Measurements from ENCODE around the gene ST6GAL1.

- TF ChIP-seq, protein P1, sequence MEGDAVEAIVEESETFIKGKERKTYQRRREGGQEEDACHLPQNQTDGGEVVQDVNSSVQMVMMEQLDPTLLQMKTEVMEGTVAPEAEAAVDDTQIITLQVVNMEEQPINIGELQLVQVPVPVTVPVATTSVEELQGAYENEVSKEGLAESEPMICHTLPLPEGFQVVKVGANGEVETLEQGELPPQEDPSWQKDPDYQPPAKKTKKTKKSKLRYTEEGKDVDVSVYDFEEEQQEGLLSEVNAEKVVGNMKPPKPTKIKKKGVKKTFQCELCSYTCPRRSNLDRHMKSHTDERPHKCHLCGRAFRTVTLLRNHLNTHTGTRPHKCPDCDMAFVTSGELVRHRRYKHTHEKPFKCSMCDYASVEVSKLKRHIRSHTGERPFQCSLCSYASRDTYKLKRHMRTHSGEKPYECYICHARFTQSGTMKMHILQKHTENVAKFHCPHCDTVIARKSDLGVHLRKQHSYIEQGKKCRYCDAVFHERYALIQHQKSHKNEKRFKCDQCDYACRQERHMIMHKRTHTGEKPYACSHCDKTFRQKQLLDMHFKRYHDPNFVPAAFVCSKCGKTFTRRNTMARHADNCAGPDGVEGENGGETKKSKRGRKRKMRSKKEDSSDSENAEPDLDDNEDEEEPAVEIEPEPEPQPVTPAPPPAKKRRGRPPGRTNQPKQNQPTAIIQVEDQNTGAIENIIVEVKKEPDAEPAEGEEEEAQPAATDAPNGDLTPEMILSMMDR (IDR thresholded peaks at IDR 0.05; ENCODE audit: insufficient read depth, low read depth, low read length): no peak
- TF ChIP-seq EZH2 (IDR thresholded peaks at IDR 0.05; ENCODE audit: insufficient read depth, low read length): no peak
These were observed 146.8 kb downstream of the ST6GAL1 start for GRCh38 chr3:187077085-187077484.

Data from astrocyte (in vitro differentiated cells and primary cell).